PC-9 (cell line): Measurements from ENCODE around the gene TPD52L1. TPM values are rescaled to one million over a fixed set of nuclear protein-coding genes. Genes with fewer than 3 reads are reported as not detected.

Experiments
- BruUV-seq: library from RNA; stranded (reverse); fragments of 400-500 nt; replicated peaks from 2 replicates; lab custom pipeline; 2021; lab: Mats Ljungman, UMichigan
- CTCF ChIA-PET: fragments of 300-600 bp; sonication (Branson Sonifier 250); formaldehyde crosslinking; loops from one replicate; lab custom pipeline; 2022; ENCODE audit warnings: antibody characterized with exemption; lab: Charles Lee
- POLR2A ChIA-PET: fragments of 300-600 bp; sonication (Branson Sonifier 250); formaldehyde crosslinking; loops from one replicate; lab custom pipeline; 2022; ENCODE audit warnings: antibody characterized with exemption; ENCODE audit not compliant: unreplicated experiment; lab: Charles Lee
- DNase-seq, 2 experiments: peaks; one replicate each; pipeline versions ENCODE4 v3.0.0 to v3.0.0-alpha.2; 2015 to 2022; ENCODE audit warnings: mixed read lengths in 1 of 2
- H2AFZ ChIP-seq: fragments of 200-600 bp; sonication (generic); 2 replicates; pipeline ENCODE4 v1.8.1; 2017; ENCODE audit warnings: antibody characterized with exemption
- H3F3A ChIP-seq: fragments of 200-600 bp; sonication (generic); 2 replicates; pipeline ENCODE4 v1.8.1; 2017; ENCODE audit warnings: antibody characterized with exemption, mild to moderate bottlenecking, low read depth; ENCODE audit not compliant: insufficient read depth
- H3K27ac ChIP-seq: fragments of 200-600 bp; sonication (generic); 2 replicates; pipeline ENCODE4 v1.6.1; 2016; ENCODE audit warnings: mixed run types
- H3K27me3 ChIP-seq: fragments of 200-600 bp; sonication (generic); 2 replicates; pipeline ENCODE4 v1.6.1; 2016; ENCODE audit warnings: low read depth, mixed run types; ENCODE audit not compliant: insufficient read depth
- H3K36me3 ChIP-seq: fragments of 200-600 bp; sonication (generic); 2 replicates; pipeline ENCODE4 v1.6.1; 2016; ENCODE audit warnings: low read depth, mixed run types
- H3K4me1 ChIP-seq: fragments of 200-600 bp; sonication (generic); replicated peaks from 2 replicates; pipeline ENCODE4 v1.6.1; 2016; ENCODE audit warnings: mixed run types; ENCODE audit not compliant: insufficient read depth
- H3K4me2 ChIP-seq: fragments of 200-600 bp; sonication (generic); 2 replicates; pipeline ENCODE4 v1.6.1; 2017; ENCODE audit warnings: mixed run types
- H3K4me3 ChIP-seq: fragments of 200-600 bp; sonication (generic); 2 replicates; pipeline ENCODE4 v1.6.1; 2016; ENCODE audit warnings: mixed run types
- H3K79me2 ChIP-seq: fragments of 200-600 bp; sonication (generic); 2 replicates; pipeline ENCODE4 v1.6.1; 2017; ENCODE audit warnings: low read depth, mixed run types
- H3K9me2 ChIP-seq: fragments of 200-600 bp; sonication (generic); 2 replicates; pipeline ENCODE4 v1.8.1; 2017; ENCODE audit warnings: mild to moderate bottlenecking; ENCODE audit not compliant: insufficient read depth
- H3K9me3 ChIP-seq: fragments of 200-600 bp; sonication (generic); 2 replicates; pipeline ENCODE4 v1.8.1; 2016; ENCODE audit warnings: low read depth; ENCODE audit not compliant: insufficient read depth
- H4K20me1 ChIP-seq: fragments of 200-600 bp; sonication (generic); 2 replicates; pipeline ENCODE4 v1.8.1; 2017; ENCODE audit not compliant: insufficient read depth
- CTCF ChIP-seq: fragments of 200-600 bp; sonication (generic); conservative IDR thresholded peaks from 2 replicates; pipeline ENCODE4 v1.6.1; 2017; ENCODE audit warnings: mixed run types, antibody characterized with exemption, mild to moderate bottlenecking, moderate library complexity
- EZH2 ChIP-seq: fragments of 200-600 bp; sonication (generic); IDR thresholded peaks from 2 replicates; pipeline ENCODE4 v1.8.0; 2017; ENCODE audit warnings: antibody characterized with exemption, low read depth
- intact Hi-C: fragments of 100-400 bp; cut with micrococcal nuclease; formaldehyde crosslinking; loops from one replicate; pipeline ENCODE4 v1.10.0; 2022; ENCODE audit not compliant: unreplicated experiment
- total RNA-seq: library from RNA; stranded (reverse); gene quantifications from 2 replicates; pipeline ENCODE4 v1.2.3, GENCODE V29; 2021

The TPD52L1 gene
- total RNA-seq, 1 experiment from 2014 or later, result 203 TPM

DNA sequence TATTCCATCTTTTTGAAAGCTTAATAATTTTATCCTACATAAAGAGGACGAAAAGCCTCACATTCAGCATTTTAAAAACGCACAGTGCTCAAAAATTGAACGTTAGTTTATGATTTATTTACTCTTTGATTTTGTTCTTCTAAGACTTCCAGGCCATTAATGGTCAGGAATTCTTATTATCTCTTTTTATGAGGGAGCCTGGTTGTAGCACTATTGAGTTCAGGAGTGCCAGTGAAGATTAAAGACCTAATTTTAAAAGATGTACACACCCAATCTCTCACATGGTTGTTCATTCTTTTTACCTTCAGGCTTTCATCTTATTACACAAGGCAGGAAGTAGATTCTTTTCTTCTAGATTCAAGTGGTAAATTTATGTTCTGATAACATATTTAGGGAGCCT lies 79.6 kb downstream of the TPD52L1 start:
- CTCF ChIA-PET, result no interaction called here
- DNase-seq, result no peak
- no peak overlapping the region for H3K4me2 ChIP-seq
- TF ChIP-seq EZH2 (no peak), CTCF (no peak)
- no peak overlapping the region for H3K27ac ChIP-seq
- BruUV-seq, result no TSS peak
- H3K9me3 ChIP-seq, result no peaks in the 10 kb centered on the region
- intact Hi-C loops, result no loop called here
- H3K79me2 ChIP-seq, result no peaks in the 10 kb centered on the region
- H3K4me1 ChIP-seq, result peaks cover 19% of the 10 kb centered on the region
- H3K27me3 ChIP-seq, result no peaks in the 10 kb centered on the region
- no peak overlapping the region for H3K4me3 ChIP-seq
- H4K20me1 ChIP-seq, result no peaks in the 10 kb centered on the region
- H3K36me3 ChIP-seq, result peaks cover 10% of the 10 kb centered on the region; the same call in 1 of the 2 replicates
- H3K9me2 ChIP-seq, result no peaks in the 10 kb centered on the region
- peaks cover 14% of the 10 kb centered on the region; the same call in 1 of the 2 replicates for H3F3A ChIP-seq
- POLR2A ChIA-PET, result no interaction called here
- H2AFZ ChIP-seq, result no peak overlapping the region

DNA sequence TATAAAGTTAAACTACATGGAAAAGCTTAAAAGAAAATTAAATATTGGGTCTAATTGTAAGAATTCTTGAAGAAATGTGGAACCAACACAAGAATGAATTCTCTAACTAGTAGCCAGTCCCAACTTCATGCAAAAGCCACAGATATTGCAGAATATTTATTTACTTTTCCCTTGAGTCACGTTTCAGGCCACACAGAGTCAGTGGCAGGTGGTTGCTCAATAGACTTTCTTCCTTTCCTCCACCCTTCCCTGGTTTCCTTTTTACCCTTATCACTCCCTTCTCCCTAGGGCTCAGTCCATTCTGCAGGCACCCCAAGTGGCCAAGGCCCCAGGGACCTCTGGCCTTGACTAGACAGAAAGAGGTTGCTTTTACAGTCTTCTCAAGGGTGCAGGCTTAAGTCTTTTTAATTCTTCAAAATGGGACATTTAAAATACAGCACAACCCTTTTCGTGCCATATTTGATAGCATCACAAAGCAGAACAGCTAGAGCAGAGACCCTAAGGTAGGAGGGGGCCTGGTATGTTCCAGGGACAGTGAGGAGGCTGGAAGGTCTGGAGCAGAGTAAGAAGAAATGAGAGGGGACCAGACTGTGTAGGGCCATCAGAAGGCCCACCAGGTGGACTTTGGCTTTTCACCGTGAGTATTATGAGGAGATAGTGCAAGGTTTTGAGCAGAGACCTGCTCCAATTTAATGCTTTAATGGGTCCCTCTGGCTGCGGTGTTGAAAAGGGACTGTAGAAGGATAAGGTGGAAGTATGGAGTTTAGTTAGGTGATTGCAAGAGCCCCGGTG lies 83.2 kb downstream of the TPD52L1 start:
- no peaks in the 10 kb centered on the region for H3K27me3 ChIP-seq
- no peak overlapping the region for H2AFZ ChIP-seq
- peaks cover 31% of the 10 kb centered on the region for H3K9me3 ChIP-seq
- intact Hi-C loops, result no loop called here
- peaks cover 12% of the 10 kb centered on the region; the same call in 1 of the 2 replicates for H3K79me2 ChIP-seq
- no peaks in the 10 kb centered on the region for H3K9me2 ChIP-seq
- H3K36me3 ChIP-seq, result peaks cover 31% of the 10 kb centered on the region; the same call in 1 of the 2 replicates
- peaks cover 14% of the 10 kb centered on the region for H3K4me1 ChIP-seq
- H3K27ac ChIP-seq, result peak overlapping the region; percentile 47
- TF ChIP-seq CTCF (no peak), EZH2 (no peak)
- 0 out of 2 replicates have a peak overlapping the region, but pooled peaks have one; percentile 8 for H3K4me2 ChIP-seq
- ChIA-PET POLR2A (no interaction called here), CTCF (no interaction called here)
- H3F3A ChIP-seq, result peaks cover 14% of the 10 kb centered on the region; the same call in 1 of the 2 replicates
- BruUV-seq, result no TSS peak
- H3K4me3 ChIP-seq, result no peak overlapping the region
- DNase-seq, result peak in 1 of 2 experiments; percentile 50
- H4K20me1 ChIP-seq, result no peaks in the 10 kb centered on the region

GRCh38 chr6:125237764-125238163 lies 84.2 kb downstream of the TPD52L1 start:
- ChIA-PET CTCF (no interaction called here), POLR2A (no interaction called here)
- DNase-seq, result no peak

More at GRCh38 chr6:125237764-125238163, 84.2 kb downstream of the TPD52L1 start:
- Histone ChIP-seq H3K27ac (no peak overlapping the region), H3K4me2 (no peak overlapping the region), H3K4me1 (peaks cover 14% of the 10 kb centered on the region), H3K9me3 (peaks cover 39% of the 10 kb centered on the region), H4K20me1 (no peaks in the 10 kb centered on the region), H2AFZ (no peak overlapping the region), H3F3A (peaks cover 14% of the 10 kb centered on the region; the same call in 1 of the 2 replicates), H3K4me3 (no peak overlapping the region), H3K36me3 (peaks cover 34% of the 10 kb centered on the region; the same call in 1 of the 2 replicates), H3K27me3 (no peaks in the 10 kb centered on the region), H3K79me2 (peaks cover 15% of the 10 kb centered on the region), H3K9me2 (no peaks in the 10 kb centered on the region)
- no peak for TF ChIP-seq EZH2
- no peak for TF ChIP-seq CTCF
- intact Hi-C loops, result no loop called here
- BruUV-seq, result no TSS peak
